ACC112 (cell line): ENCODE measurements around the gene ARHGAP15.
A peak's percentile ranks its signal among the peaks of the same experiment; 100 is the strongest.

Source experiments
- H2AFZ ChIP-seq: fragments of 200-600 bp; sonication (generic); one replicate; pipeline ENCODE4 v1.6.0; 2017; ENCODE audit warnings: antibody characterized with exemption, low read length; ENCODE audit not compliant: unreplicated experiment
- H3K27ac ChIP-seq: fragments of 200-600 bp; sonication (generic); 2 replicates; pipeline ENCODE4 v1.5.1; 2014; ENCODE audit warnings: low read depth, mild to moderate bottlenecking, antibody characterized with exemption, low read length, moderate library complexity
- H3K27me3 ChIP-seq: fragments of 200-600 bp; sonication (generic); 2 replicates; pipeline ENCODE4 v1.6.1; 2014; ENCODE audit warnings: mild to moderate bottlenecking, antibody characterized with exemption, low read length, moderate library complexity, mixed read lengths; ENCODE audit not compliant: insufficient read depth
- H3K36me3 ChIP-seq: fragments of 200-600 bp; sonication (generic); 2 replicates; pipeline ENCODE4 v1.6.1; 2016; ENCODE audit warnings: mild to moderate bottlenecking, antibody characterized with exemption, low read length, moderate library complexity, mixed read lengths; ENCODE audit not compliant: insufficient read depth
- H3K4me1 ChIP-seq: fragments of 200-600 bp; sonication (generic); one replicate; pipeline ENCODE4 v1.6.1; 2016; ENCODE audit warnings: low read length, mixed read lengths; ENCODE audit not compliant: insufficient read depth, unreplicated experiment, control insufficient read depth
- H3K4me3 ChIP-seq: fragments of 200-600 bp; sonication (generic); 2 replicates; pipeline ENCODE4 v1.5.1; 2014; ENCODE audit warnings: mild to moderate bottlenecking, low read depth, low read length
- H3K79me2 ChIP-seq: fragments of 200-600 bp; sonication (generic); one replicate; pipeline ENCODE4 v1.6.0; 2016; ENCODE audit warnings: low read length; ENCODE audit not compliant: control insufficient read depth, unreplicated experiment, insufficient read depth

ARHGAP15 gene

GRCh38 chr2:143451642-143452281, 322.5 kb downstream of the ARHGAP15 start:
- Histone ChIP-seq H3K4me1 (peaks cover 21% of the 10 kb centered on the region), H2AFZ (no peak overlapping the region), H3K79me2 (no peaks in the 10 kb centered on the region), H3K4me3 (no peak overlapping the region; the same call in 1 of the 2 replicates), H3K27me3 (no peaks in the 10 kb centered on the region), H3K36me3 (no peaks in the 10 kb centered on the region), H3K27ac (no peak overlapping the region)

GRCh38 chr2:143452817-143453451, 323.7 kb downstream of the ARHGAP15 start:
- Histone ChIP-seq H3K27ac (no peak overlapping the region), H3K27me3 (no peaks in the 10 kb centered on the region), H3K36me3 (no peaks in the 10 kb centered on the region), H3K4me3 (no peak overlapping the region), H2AFZ (no peak overlapping the region), H3K79me2 (no peaks in the 10 kb centered on the region), H3K4me1 (peaks cover 21% of the 10 kb centered on the region)

GRCh38 chr2:143453981-143454511, 324.8 kb downstream of the ARHGAP15 start:
- Histone ChIP-seq H3K4me1 (peaks cover 21% of the 10 kb centered on the region), H3K4me3 (no peak overlapping the region), H3K79me2 (no peaks in the 10 kb centered on the region), H3K27ac (no peak overlapping the region), H3K36me3 (no peaks in the 10 kb centered on the region), H2AFZ (no peak overlapping the region), H3K27me3 (no peaks in the 10 kb centered on the region)

GRCh38 chr2:143455317-143455716, 326.1 kb downstream of the ARHGAP15 start:
- no peaks in the 10 kb centered on the region for H3K36me3 ChIP-seq
- no peaks in the 10 kb centered on the region for H3K27me3 ChIP-seq
- no peaks in the 10 kb centered on the region for H3K79me2 ChIP-seq
- H3K27ac ChIP-seq, result no peak overlapping the region
- no peak overlapping the region for H2AFZ ChIP-seq
- no peak overlapping the region for H3K4me3 ChIP-seq
- peaks cover 21% of the 10 kb centered on the region for H3K4me1 ChIP-seq

- H2AFZ ChIP-seq, result no peak overlapping the region
Observed at GRCh38 chr2:143458258-143459190, 329.3 kb downstream of the ARHGAP15 start.

GRCh38 chr2:143460382-143460781, 331.2 kb downstream of the ARHGAP15 start:
- Histone ChIP-seq H2AFZ (no peak overlapping the region), H3K4me3 (no peak overlapping the region), H3K27ac (no peak overlapping the region), H3K79me2 (no peaks in the 10 kb centered on the region), H3K4me1 (no peaks in the 10 kb centered on the region), H3K36me3 (no peaks in the 10 kb centered on the region), H3K27me3 (no peaks in the 10 kb centered on the region)

More at GRCh38 chr2:143458258-143459190, 329.3 kb downstream of the ARHGAP15 start:
- peaks cover 6% of the 10 kb centered on the region for H3K4me1 ChIP-seq
- no peak overlapping the region for H3K27ac ChIP-seq
- no peaks in the 10 kb centered on the region for H3K79me2 ChIP-seq
- H3K4me3 ChIP-seq, result no peak overlapping the region
- no peaks in the 10 kb centered on the region for H3K27me3 ChIP-seq
- no peaks in the 10 kb centered on the region for H3K36me3 ChIP-seq

- no peaks in the 10 kb centered on the region for H3K27me3 ChIP-seq
- no peak overlapping the region for H3K4me3 ChIP-seq
- no peaks in the 10 kb centered on the region for H3K36me3 ChIP-seq
- H3K79me2 ChIP-seq, result no peaks in the 10 kb centered on the region
- no peak overlapping the region for H2AFZ ChIP-seq
- no peak overlapping the region for H3K27ac ChIP-seq
- no peaks in the 10 kb centered on the region for H3K4me1 ChIP-seq
Observed at GRCh38 chr2:143463719-143464118, 334.5 kb downstream of the ARHGAP15 start.

- H3K27ac ChIP-seq, result no peak overlapping the region
- H3K4me3 ChIP-seq, result no peak overlapping the region
- H2AFZ ChIP-seq, result peak overlapping the region; percentile 39
- no peaks in the 10 kb centered on the region for H3K4me1 ChIP-seq
- H3K36me3 ChIP-seq, result no peaks in the 10 kb centered on the region
- no peaks in the 10 kb centered on the region for H3K79me2 ChIP-seq
- H3K27me3 ChIP-seq, result no peaks in the 10 kb centered on the region
Observed at GRCh38 chr2:143466391-143466790, 337.2 kb downstream of the ARHGAP15 start.

- Histone ChIP-seq H3K27ac (no peak overlapping the region), H3K79me2 (no peaks in the 10 kb centered on the region), H2AFZ (peak overlapping the region; percentile 39), H3K36me3 (no peaks in the 10 kb centered on the region), H3K4me1 (no peaks in the 10 kb centered on the region), H3K4me3 (no peak overlapping the region), H3K27me3 (no peaks in the 10 kb centered on the region)
Observed at GRCh38 chr2:143467011-143467410, 337.8 kb downstream of the ARHGAP15 start.

GRCh38 chr2:143468341-143468888, 339.2 kb downstream of the ARHGAP15 start:
- H3K27me3 ChIP-seq, result no peaks in the 10 kb centered on the region
- no peak overlapping the region for H3K27ac ChIP-seq
- H2AFZ ChIP-seq, result peak overlapping the region; percentile 11
- no peaks in the 10 kb centered on the region for H3K36me3 ChIP-seq
- H3K4me3 ChIP-seq, result no peak overlapping the region
- H3K79me2 ChIP-seq, result no peaks in the 10 kb centered on the region
- peaks cover 9% of the 10 kb centered on the region for H3K4me1 ChIP-seq
